Measurements from ENCODE around the gene AKT2.

DNA sequence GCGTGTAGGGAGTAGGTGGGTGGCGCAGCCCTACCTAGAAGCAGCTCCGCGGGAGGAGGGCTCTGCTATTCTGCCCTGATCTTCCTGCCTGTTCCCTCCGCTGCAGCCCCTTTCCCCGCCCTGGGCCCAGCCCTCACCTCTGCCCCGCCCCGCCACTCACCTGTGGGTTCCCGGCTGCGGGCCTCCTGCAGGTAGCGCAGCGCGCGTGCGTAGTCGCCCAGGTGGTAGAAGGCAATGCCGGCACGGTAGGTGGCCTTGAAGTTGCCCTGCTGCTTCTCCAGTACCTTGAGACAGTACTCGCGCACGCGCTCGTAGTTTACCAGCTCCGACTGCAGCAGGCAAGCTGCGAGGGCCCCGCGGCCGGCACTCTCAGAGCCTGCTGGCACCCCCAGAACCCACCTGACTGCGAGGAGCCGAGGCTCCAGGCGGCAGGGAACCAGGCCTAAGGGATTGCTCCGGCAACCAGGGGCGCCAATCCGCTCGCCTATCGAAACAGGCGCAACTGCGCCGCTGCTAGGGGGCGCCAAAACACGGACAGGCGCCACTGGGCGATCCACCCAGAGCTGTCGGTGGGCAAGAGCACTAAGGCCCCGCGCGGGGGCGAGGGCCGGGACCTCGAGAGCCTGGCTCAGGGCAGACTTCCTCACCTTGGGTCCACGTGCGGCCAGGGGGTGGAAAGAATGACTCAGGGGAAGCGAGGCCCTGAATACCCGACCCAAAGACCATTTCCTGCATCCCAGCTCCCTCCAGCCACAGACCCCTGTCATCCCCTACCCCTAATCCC is 67.9 kb downstream of the AKT2 start:
- TF ChIP-seq, protein P1, sequence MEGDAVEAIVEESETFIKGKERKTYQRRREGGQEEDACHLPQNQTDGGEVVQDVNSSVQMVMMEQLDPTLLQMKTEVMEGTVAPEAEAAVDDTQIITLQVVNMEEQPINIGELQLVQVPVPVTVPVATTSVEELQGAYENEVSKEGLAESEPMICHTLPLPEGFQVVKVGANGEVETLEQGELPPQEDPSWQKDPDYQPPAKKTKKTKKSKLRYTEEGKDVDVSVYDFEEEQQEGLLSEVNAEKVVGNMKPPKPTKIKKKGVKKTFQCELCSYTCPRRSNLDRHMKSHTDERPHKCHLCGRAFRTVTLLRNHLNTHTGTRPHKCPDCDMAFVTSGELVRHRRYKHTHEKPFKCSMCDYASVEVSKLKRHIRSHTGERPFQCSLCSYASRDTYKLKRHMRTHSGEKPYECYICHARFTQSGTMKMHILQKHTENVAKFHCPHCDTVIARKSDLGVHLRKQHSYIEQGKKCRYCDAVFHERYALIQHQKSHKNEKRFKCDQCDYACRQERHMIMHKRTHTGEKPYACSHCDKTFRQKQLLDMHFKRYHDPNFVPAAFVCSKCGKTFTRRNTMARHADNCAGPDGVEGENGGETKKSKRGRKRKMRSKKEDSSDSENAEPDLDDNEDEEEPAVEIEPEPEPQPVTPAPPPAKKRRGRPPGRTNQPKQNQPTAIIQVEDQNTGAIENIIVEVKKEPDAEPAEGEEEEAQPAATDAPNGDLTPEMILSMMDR (IDR thresholded peaks at IDR 0.05; ENCODE audit: borderline replicate concordance, extremely low read depth, low read length, poor library complexity, severe bottlenecking), result peak; percentile 18
- no peak for TF ChIP-seq EZH2 (IDR thresholded peaks at IDR 0.05; ENCODE audit: borderline replicate concordance, low read depth, low read length, severe bottlenecking)
